ENCODE measurements around the gene GAB3.

The GAB3 gene

GRCh38 chrX:154791467-154791866 is 40.6 kb upstream of the GAB3 start:
- no peaks in the 10 kb centered on the region for H4K20me1 ChIP-seq (ENCODE audit: insufficient read depth, low read length, poor library complexity, severe bottlenecking)
- no peak overlapping the region for H3K9ac ChIP-seq (ENCODE audit: low read depth, low read length, poor library complexity, severe bottlenecking)
- H3K27me3 ChIP-seq (ENCODE audit: insufficient read depth, low read length, poor library complexity, severe bottlenecking) = no peaks in the 10 kb centered on the region
- no peaks in the 10 kb centered on the region for H3K36me3 ChIP-seq (ENCODE audit: insufficient read depth, low read length)
- H3K4me3 ChIP-seq (ENCODE audit: low read length, poor library complexity, severe bottlenecking) = no peak overlapping the region
- no peaks in the 10 kb centered on the region for H3K9me2 ChIP-seq (replicated peaks; ENCODE audit: low read depth, low read length)
- peaks cover 3% of the 10 kb centered on the region for H3K4me1 ChIP-seq (ENCODE audit: insufficient read depth, low read length, poor library complexity, severe bottlenecking)
- H3K4me2 ChIP-seq (ENCODE audit: low read depth, low read length, poor library complexity, severe bottlenecking) = no peak overlapping the region
- H3F3A ChIP-seq (ENCODE audit: low read depth) = no peaks in the 10 kb centered on the region
- TF ChIP-seq EZH2phosphoT487 (IDR thresholded peaks at IDR 0.05; ENCODE audit: borderline replicate concordance) = no peak
- no peak for TF ChIP-seq CTCF (conservative IDR thresholded peaks at IDR 0.05; ENCODE audit: low read length)
- 0 out of 2 replicates have a peak, but pooled peaks cover 4% of the 10 kb centered on the region for H3K79me2 ChIP-seq (ENCODE audit: insufficient read depth, low read length)
- H2AFZ ChIP-seq (ENCODE audit: low read length) = no peak overlapping the region
- no peaks in the 10 kb centered on the region for H3K9me3 ChIP-seq (ENCODE audit: insufficient read depth, low read depth, low read length)

GRCh38 chrX:154785716-154786115 is 34.8 kb upstream of the GAB3 start:
- no peaks in the 10 kb centered on the region for H3K36me3 ChIP-seq (ENCODE audit: insufficient read depth, low read length)
- no peaks in the 10 kb centered on the region for H4K20me1 ChIP-seq (ENCODE audit: insufficient read depth, low read length, poor library complexity, severe bottlenecking)
- H3K4me2 ChIP-seq (ENCODE audit: low read depth, low read length, poor library complexity, severe bottlenecking) = no peak overlapping the region
- H3F3A ChIP-seq (ENCODE audit: low read depth) = no peaks in the 10 kb centered on the region
- no peak overlapping the region for H3K9ac ChIP-seq (ENCODE audit: low read depth, low read length, poor library complexity, severe bottlenecking)
- no peak overlapping the region for H3K4me3 ChIP-seq (ENCODE audit: low read length, poor library complexity, severe bottlenecking)
- no peak for TF ChIP-seq EZH2phosphoT487 (IDR thresholded peaks at IDR 0.05; ENCODE audit: borderline replicate concordance)
- TF ChIP-seq CTCF (conservative IDR thresholded peaks at IDR 0.05; ENCODE audit: low read length) = no peak
- no peaks in the 10 kb centered on the region for H3K27me3 ChIP-seq (ENCODE audit: insufficient read depth, low read length, poor library complexity, severe bottlenecking)
- H2AFZ ChIP-seq (ENCODE audit: low read length) = no peak overlapping the region
- H3K9me3 ChIP-seq (ENCODE audit: insufficient read depth, low read depth, low read length) = no peaks in the 10 kb centered on the region
- peaks cover 10% of the 10 kb centered on the region for H3K4me1 ChIP-seq (ENCODE audit: insufficient read depth, low read length, poor library complexity, severe bottlenecking)
- H3K79me2 ChIP-seq (ENCODE audit: insufficient read depth, low read length) = no peaks in the 10 kb centered on the region
- no peaks in the 10 kb centered on the region for H3K9me2 ChIP-seq (replicated peaks; ENCODE audit: low read depth, low read length)

- TF ChIP-seq EZH2phosphoT487 (IDR thresholded peaks at IDR 0.05; ENCODE audit: borderline replicate concordance) = no peak
- TF ChIP-seq CTCF (conservative IDR thresholded peaks at IDR 0.05; ENCODE audit: low read length) = no peak
- Histone ChIP-seq H3K4me3 (ENCODE audit: low read length, poor library complexity, severe bottlenecking) (no peak overlapping the region), H3K4me1 (ENCODE audit: insufficient read depth, low read length, poor library complexity, severe bottlenecking) (peaks cover 10% of the 10 kb centered on the region), H3K9me3 (ENCODE audit: insufficient read depth, low read depth, low read length) (no peaks in the 10 kb centered on the region), H3K4me2 (ENCODE audit: low read depth, low read length, poor library complexity, severe bottlenecking) (no peak overlapping the region), H3K27me3 (ENCODE audit: insufficient read depth, low read length, poor library complexity, severe bottlenecking) (no peaks in the 10 kb centered on the region), H4K20me1 (ENCODE audit: insufficient read depth, low read length, poor library complexity, severe bottlenecking) (no peaks in the 10 kb centered on the region), H3K9ac (ENCODE audit: low read depth, low read length, poor library complexity, severe bottlenecking) (no peak overlapping the region), H3F3A (ENCODE audit: low read depth) (no peaks in the 10 kb centered on the region), H3K9me2 (replicated peaks; ENCODE audit: low read depth, low read length) (no peaks in the 10 kb centered on the region), H3K79me2 (ENCODE audit: insufficient read depth, low read length) (no peaks in the 10 kb centered on the region), H3K36me3 (ENCODE audit: insufficient read depth, low read length) (no peaks in the 10 kb centered on the region), H2AFZ (ENCODE audit: low read length) (no peak overlapping the region)
Observed at GRCh38 chrX:154784149-154784995, 33.5 kb upstream of the GAB3 start.

Measured in Loucy (cell line).